ENCODE results near the gene PPFIA1. TPM values are rescaled to one million over a fixed set of nuclear protein-coding genes. Genes with fewer than 3 reads are reported as not detected.

Gene PPFIA1
- polyA plus RNA-seq, 2 donors, result 13.0 to 14.8 TPM

- H3K4me3 ChIP-seq (ENCODE audit: low read depth in 1 of 2, low read length in 2 of 2), result no peak overlapping the region
- no peak overlapping the region for H3K27ac ChIP-seq (ENCODE audit: low read depth in 2 of 2, low read length in 1 of 2)
- H3K27me3 ChIP-seq (ENCODE audit: control insufficient read depth in 1 of 2, insufficient read depth in 2 of 2, low read length in 2 of 2), result no peaks in the 10 kb centered on the region
- WGBS, 2 donors, result 92 to 93% methylated on average over 19 of the region's 19 CpGs
- no peaks in the 10 kb centered on the region for H3K9me3 ChIP-seq (ENCODE audit: control insufficient read depth in 2 of 2, insufficient read depth in 1 of 2, low read depth in 1 of 2, low read length in 1 of 2)
- peaks cover 11 to 27% of the 10 kb centered on the region in 2 donors for H3K36me3 ChIP-seq (ENCODE audit: control insufficient read depth in 2 of 2, insufficient read depth in 2 of 2, low read length in 1 of 2)
- no peaks in the 10 kb centered on the region for H3K4me1 ChIP-seq (ENCODE audit: control insufficient read depth in 2 of 2, insufficient read depth in 2 of 2, low read length in 1 of 2)
Measured at GRCh38 chr11:70353900-70354568, 83.5 kb downstream of the PPFIA1 start.

- H3K4me1 ChIP-seq (ENCODE audit: control insufficient read depth in 2 of 2, insufficient read depth in 2 of 2, low read length in 1 of 2), result no peaks in the 10 kb centered on the region
- no peaks in the 10 kb centered on the region for H3K9me3 ChIP-seq (ENCODE audit: control insufficient read depth in 2 of 2, insufficient read depth in 1 of 2, low read depth in 1 of 2, low read length in 1 of 2)
- H3K36me3 ChIP-seq (ENCODE audit: control insufficient read depth in 2 of 2, insufficient read depth in 2 of 2, low read length in 1 of 2), result peaks cover 11 to 27% of the 10 kb centered on the region in 2 donors
- no peaks in the 10 kb centered on the region for H3K27me3 ChIP-seq (ENCODE audit: control insufficient read depth in 1 of 2, insufficient read depth in 2 of 2, low read length in 2 of 2)
- H3K4me3 ChIP-seq (ENCODE audit: low read depth in 1 of 2, low read length in 2 of 2), result no peak overlapping the region
- H3K27ac ChIP-seq (ENCODE audit: low read depth in 2 of 2, low read length in 1 of 2), result no peak overlapping the region
- WGBS, 2 donors, result 91 to 92% methylated on average over 2 of the region's 2 CpGs
Measured at GRCh38 chr11:70354629-70355028, 84.1 kb downstream of the PPFIA1 start.

GRCh38 chr11:70358753-70359152 lies 88.3 kb downstream of the PPFIA1 start:
- no peak overlapping the region for H3K27ac ChIP-seq (ENCODE audit: low read depth in 2 of 2, low read length in 1 of 2)
- H3K4me3 ChIP-seq (ENCODE audit: low read depth in 1 of 2, low read length in 2 of 2), result no peak overlapping the region
- H3K4me1 ChIP-seq (ENCODE audit: control insufficient read depth in 2 of 2, insufficient read depth in 2 of 2, low read length in 1 of 2), result no peaks in the 10 kb centered on the region
- H3K9me3 ChIP-seq (ENCODE audit: control insufficient read depth in 2 of 2, insufficient read depth in 1 of 2, low read depth in 1 of 2, low read length in 1 of 2), result no peaks in the 10 kb centered on the region
- peaks cover 13 to 27% of the 10 kb centered on the region in 2 donors for H3K36me3 ChIP-seq (ENCODE audit: control insufficient read depth in 2 of 2, insufficient read depth in 2 of 2, low read length in 1 of 2)
- WGBS, 2 donors, result 86 to 91% methylated on average over 11 of the region's 11 CpGs
- H3K27me3 ChIP-seq (ENCODE audit: control insufficient read depth in 1 of 2, insufficient read depth in 2 of 2, low read length in 2 of 2), result no peaks in the 10 kb centered on the region

GRCh38 chr11:70359451-70360205 lies 89.1 kb downstream of the PPFIA1 start:
- H3K36me3 ChIP-seq (ENCODE audit: control insufficient read depth in 2 of 2, insufficient read depth in 2 of 2, low read length in 1 of 2), result peaks cover 8 to 25% of the 10 kb centered on the region in 2 donors
- WGBS, 2 donors, result 93 to 94% methylated on average over 8 of the region's 8 CpGs
- H3K9me3 ChIP-seq (ENCODE audit: control insufficient read depth in 2 of 2, insufficient read depth in 1 of 2, low read depth in 1 of 2, low read length in 1 of 2), result no peaks in the 10 kb centered on the region
- H3K27ac ChIP-seq (ENCODE audit: low read depth in 2 of 2, low read length in 1 of 2), result no peak overlapping the region
- peaks cover 0 to 2% of the 10 kb centered on the region in 2 donors for H3K4me1 ChIP-seq (ENCODE audit: control insufficient read depth in 2 of 2, insufficient read depth in 2 of 2, low read length in 1 of 2)
- no peak overlapping the region for H3K4me3 ChIP-seq (ENCODE audit: low read depth in 1 of 2, low read length in 2 of 2)
- H3K27me3 ChIP-seq (ENCODE audit: control insufficient read depth in 1 of 2, insufficient read depth in 2 of 2, low read length in 2 of 2), result no peaks in the 10 kb centered on the region

GRCh38 chr11:70360211-70360610 lies 89.7 kb downstream of the PPFIA1 start:
- peaks cover 8 to 25% of the 10 kb centered on the region in 2 donors for H3K36me3 ChIP-seq (ENCODE audit: control insufficient read depth in 2 of 2, insufficient read depth in 2 of 2, low read length in 1 of 2)
- H3K4me1 ChIP-seq (ENCODE audit: control insufficient read depth in 2 of 2, insufficient read depth in 2 of 2, low read length in 1 of 2), result peaks cover 0 to 3% of the 10 kb centered on the region in 2 donors
- no peak overlapping the region for H3K27ac ChIP-seq (ENCODE audit: low read depth in 2 of 2, low read length in 1 of 2)
- H3K4me3 ChIP-seq (ENCODE audit: low read depth in 1 of 2, low read length in 2 of 2), result no peak overlapping the region
- no peaks in the 10 kb centered on the region for H3K9me3 ChIP-seq (ENCODE audit: control insufficient read depth in 2 of 2, insufficient read depth in 1 of 2, low read depth in 1 of 2, low read length in 1 of 2)
- H3K27me3 ChIP-seq (ENCODE audit: control insufficient read depth in 1 of 2, insufficient read depth in 2 of 2, low read length in 2 of 2), result no peaks in the 10 kb centered on the region
- WGBS, 2 donors, result 76 to 81% methylated on average over 6 of the region's 6 CpGs

GRCh38 chr11:70364178-70364577 lies 93.7 kb downstream of the PPFIA1 start:
- no peak overlapping the region for H3K4me3 ChIP-seq (ENCODE audit: low read depth in 1 of 2, low read length in 2 of 2)
- WGBS, 2 donors, result 82 to 83% methylated on average over 2 of the region's 2 CpGs
- H3K27ac ChIP-seq (ENCODE audit: low read depth in 2 of 2, low read length in 1 of 2), result no peak overlapping the region
- no peaks in the 10 kb centered on the region for H3K27me3 ChIP-seq (ENCODE audit: control insufficient read depth in 1 of 2, insufficient read depth in 2 of 2, low read length in 2 of 2)
- H3K36me3 ChIP-seq (ENCODE audit: control insufficient read depth in 2 of 2, insufficient read depth in 2 of 2, low read length in 1 of 2), result peaks cover 6 to 8% of the 10 kb centered on the region in 2 donors
- no peaks in the 10 kb centered on the region for H3K9me3 ChIP-seq (ENCODE audit: control insufficient read depth in 2 of 2, insufficient read depth in 1 of 2, low read depth in 1 of 2, low read length in 1 of 2)
- H3K4me1 ChIP-seq (ENCODE audit: control insufficient read depth in 2 of 2, insufficient read depth in 2 of 2, low read length in 1 of 2), result peaks cover 0 to 3% of the 10 kb centered on the region in 2 donors

- Histone ChIP-seq H3K4me1 (ENCODE audit: control insufficient read depth in 2 of 2, insufficient read depth in 2 of 2, low read length in 1 of 2) (peaks cover 0 to 3% of the 10 kb centered on the region in 2 donors), H3K27me3 (ENCODE audit: control insufficient read depth in 1 of 2, insufficient read depth in 2 of 2, low read length in 2 of 2) (no peaks in the 10 kb centered on the region), H3K4me3 (ENCODE audit: low read depth in 1 of 2, low read length in 2 of 2) (no peak overlapping the region), H3K27ac (ENCODE audit: low read depth in 2 of 2, low read length in 1 of 2) (no peak overlapping the region), H3K9me3 (ENCODE audit: control insufficient read depth in 2 of 2, insufficient read depth in 1 of 2, low read depth in 1 of 2, low read length in 1 of 2) (no peaks in the 10 kb centered on the region), H3K36me3 (ENCODE audit: control insufficient read depth in 2 of 2, insufficient read depth in 2 of 2, low read length in 1 of 2) (peaks cover 3 to 8% of the 10 kb centered on the region in 2 donors)
- 75 to 81% methylated on average over 25 of the region's 25 CpGs for WGBS, 2 donors
Measured at GRCh38 chr11:70364745-70365543, 94.5 kb downstream of the PPFIA1 start.

GRCh38 chr11:70365544-70365927 lies 95.0 kb downstream of the PPFIA1 start:
- no peak overlapping the region for H3K4me3 ChIP-seq (ENCODE audit: low read depth in 1 of 2, low read length in 2 of 2)
- no peak overlapping the region for H3K27ac ChIP-seq (ENCODE audit: low read depth in 2 of 2, low read length in 1 of 2)
- WGBS, 2 donors, result 86 to 87% methylated on average over 3 of the region's 3 CpGs
- H3K27me3 ChIP-seq (ENCODE audit: control insufficient read depth in 1 of 2, insufficient read depth in 2 of 2, low read length in 2 of 2), result no peaks in the 10 kb centered on the region
- H3K4me1 ChIP-seq (ENCODE audit: control insufficient read depth in 2 of 2, insufficient read depth in 2 of 2, low read length in 1 of 2), result peaks cover 0 to 3% of the 10 kb centered on the region in 2 donors
- H3K36me3 ChIP-seq (ENCODE audit: control insufficient read depth in 2 of 2, insufficient read depth in 2 of 2, low read length in 1 of 2), result peaks cover 2 to 8% of the 10 kb centered on the region in 2 donors
- H3K9me3 ChIP-seq (ENCODE audit: control insufficient read depth in 2 of 2, insufficient read depth in 1 of 2, low read depth in 1 of 2, low read length in 1 of 2), result no peaks in the 10 kb centered on the region

GRCh38 chr11:70367071-70367470 lies 96.6 kb downstream of the PPFIA1 start:
- 80 to 82% methylated on average over 8 of the region's 8 CpGs for WGBS, 2 donors
- peaks cover 0 to 3% of the 10 kb centered on the region in 2 donors for H3K4me1 ChIP-seq (ENCODE audit: control insufficient read depth in 2 of 2, insufficient read depth in 2 of 2, low read length in 1 of 2)
- H3K9me3 ChIP-seq (ENCODE audit: control insufficient read depth in 2 of 2, insufficient read depth in 1 of 2, low read depth in 1 of 2, low read length in 1 of 2), result no peaks in the 10 kb centered on the region
- H3K27me3 ChIP-seq (ENCODE audit: control insufficient read depth in 1 of 2, insufficient read depth in 2 of 2, low read length in 2 of 2), result no peaks in the 10 kb centered on the region
- no peak overlapping the region for H3K27ac ChIP-seq (ENCODE audit: low read depth in 2 of 2, low read length in 1 of 2)
- peaks cover 2 to 6% of the 10 kb centered on the region in 2 donors for H3K36me3 ChIP-seq (ENCODE audit: control insufficient read depth in 2 of 2, insufficient read depth in 2 of 2, low read length in 1 of 2)
- no peak overlapping the region for H3K4me3 ChIP-seq (ENCODE audit: low read depth in 1 of 2, low read length in 2 of 2)
